SK-N-SH (cell line): ENCODE data around the gene TUBGCP3. TPM values are rescaled to one million over a fixed set of nuclear protein-coding genes. Genes with fewer than 3 reads are reported as not detected.

Experiments used
- CTCF ChIA-PET: fragments of 300-600, 350-600 bp; formaldehyde crosslinking; extraction: SDS; loops from one replicate; lab custom pipeline; 2021; lab: Yijun Ruan, JAX
- POLR2A ChIA-PET: fragments of 350-600 bp; sonication (Branson Sonifier 250); formaldehyde crosslinking; extraction: SDS; loops from one replicate; lab custom pipeline; 2020; ENCODE audit warnings: antibody characterized with exemption, inconsistent platforms; lab: Yijun Ruan, JAX
- DNase-seq: peaks from one replicate; pipeline ENCODE4 v3.0.0; 2012
- H2AFZ ChIP-seq: fragments of 200-600 bp; sonication (generic); 2 replicates; pipeline ENCODE4 v1.8.1; 2016; ENCODE audit warnings: antibody characterized with exemption, mild to moderate bottlenecking, low read depth
- H3F3A ChIP-seq: fragments of 200-600 bp; sonication (generic); replicated peaks from 2 replicates; pipeline ENCODE3; 2016; ENCODE audit warnings: antibody characterized with exemption, mild to moderate bottlenecking; ENCODE audit not compliant: insufficient read depth
- H3K27ac ChIP-seq, 2 experiments: fragments of 200-500 bp in 1 of 2; fragments of 200-600 bp in 1 of 2; sonication (Bioruptor generic) in 1 of 2; sonication (generic), shearing (Covaris generic) in 1 of 2; 2 replicates each; pipeline versions ENCODE4 v1.5.1 to v1.6.1; 2014 to 2016; ENCODE audit warnings: low read depth in 2 of 2, inconsistent platforms in 1 of 2, low read length in 1 of 2, mild to moderate bottlenecking in 1 of 2, mixed read lengths in 1 of 2
- H3K27me3 ChIP-seq: fragments of 200-600 bp; sonication (generic), shearing (Covaris generic); 2 replicates; pipeline ENCODE4 v1.6.1; 2016; ENCODE audit warnings: mixed run types; ENCODE audit not compliant: insufficient read depth
- H3K36me3 ChIP-seq, 2 experiments: fragments of 200-500 bp in 1 of 2; fragments of 200-600 bp in 1 of 2; sonication (Bioruptor generic) in 1 of 2; sonication (generic) in 1 of 2; replicated peaks in 1 of 2; 2 replicates each; pipeline versions ENCODE3 to v1.5.1; 2014 to 2016; ENCODE audit warnings: low read length in 1 of 2, mild to moderate bottlenecking in 1 of 2; ENCODE audit not compliant: insufficient read depth in 2 of 2, control insufficient read depth in 1 of 2
- H3K4me1 ChIP-seq, 2 experiments: fragments of 200-500 bp in 1 of 2; fragments of 200-600 bp in 1 of 2; sonication (Bioruptor generic) in 1 of 2; sonication (generic), shearing (Covaris generic) in 1 of 2; 2 replicates each; pipeline versions ENCODE4 v1.5.1 to v1.6.1; 2014 to 2016; ENCODE audit warnings: low read depth in 1 of 2, low read length in 1 of 2, mixed run types in 1 of 2; ENCODE audit not compliant: insufficient read depth in 2 of 2, control insufficient read depth in 1 of 2
- H3K4me2 ChIP-seq: fragments of 200-600 bp; sonication (generic), shearing (Covaris generic); 2 replicates; pipeline ENCODE4 v1.6.1; 2017; ENCODE audit warnings: mixed run types
- H3K4me3 ChIP-seq, 2 experiments: fragments of 200-500 bp in 1 of 2; fragments of 200-600 bp in 1 of 2; sonication (Bioruptor generic) in 1 of 2; sonication (generic), shearing (Covaris generic) in 1 of 2; 2 replicates each; pipeline versions ENCODE4 v1.5.1 to v1.8.1; 2014 to 2016; ENCODE audit warnings: low read depth in 2 of 2, inconsistent platforms in 1 of 2, low read length in 1 of 2, mild to moderate bottlenecking in 1 of 2, mixed read lengths in 1 of 2, moderate library complexity in 1 of 2
- H3K79me2 ChIP-seq: fragments of 200-600 bp; sonication (generic); 2 replicates; pipeline ENCODE4 v1.8.1; 2017; ENCODE audit warnings: mild to moderate bottlenecking; ENCODE audit not compliant: insufficient read depth
- H3K9ac ChIP-seq: fragments of 200-600 bp; sonication (generic); 2 replicates; pipeline ENCODE4 v1.6.1; 2017; ENCODE audit warnings: mixed run types
- H3K9me2 ChIP-seq: fragments of 200-600 bp; sonication (generic); 2 replicates; pipeline ENCODE4 v1.6.1; 2017; ENCODE audit warnings: mixed run types
- H3K9me3 ChIP-seq: fragments of 200-600 bp; sonication (generic); 2 replicates; pipeline ENCODE4 v1.6.1; 2017; ENCODE audit warnings: mixed run types, mild to moderate bottlenecking, moderate library complexity
- H4K20me1 ChIP-seq: fragments of 200-600 bp; sonication (generic); 2 replicates; pipeline ENCODE4 v1.6.1; 2017; ENCODE audit warnings: mild to moderate bottlenecking, mixed run types; ENCODE audit not compliant: insufficient read depth
- ELF1 ChIP-seq: IDR thresholded peaks from 2 replicates; pipeline ENCODE4 v1.4.0; 2012
- EP300 ChIP-seq, 2 experiments: IDR thresholded peaks; 2 replicates each; pipeline versions ENCODE4 v1.4.0 to v1.6.1; 2012; ENCODE audit warnings: borderline replicate concordance in 1 of 2, low read depth in 1 of 2, low read length in 1 of 2
- GATA2 ChIP-seq: sonication (generic); formaldehyde crosslinking; IDR thresholded peaks from 2 replicates; pipeline ENCODE4 v1.5.0; 2020; ENCODE audit warnings: mild to moderate bottlenecking, missing genetic modification reagents
- JUND ChIP-seq: IDR thresholded peaks from 2 replicates; pipeline ENCODE4 v1.4.0; 2012
- MXI1 ChIP-seq: IDR thresholded peaks from 2 replicates; pipeline ENCODE4 v1.6.1; 2012; ENCODE audit warnings: mild to moderate bottlenecking, low read depth, low read length, improper control_type of control experiment
- RAD21 ChIP-seq: IDR thresholded peaks from 2 replicates; pipeline ENCODE4 v1.6.1; 2012; ENCODE audit warnings: mild to moderate bottlenecking, low read length
- RCOR1 ChIP-seq: fragments of 150-350 bp; IDR thresholded peaks from 2 replicates; pipeline ENCODE4 v1.6.1; 2017; ENCODE audit warnings: antibody characterized with exemption, low read length
- SMC3 ChIP-seq: IDR thresholded peaks from 2 replicates; pipeline ENCODE4 v1.6.1; 2012; ENCODE audit warnings: low read depth, low read length, improper control_type of control experiment
- WGBS: methylation state at CpG from one replicate; pipeline ENCODE4 v1.1.6; 2017; ENCODE audit warnings: low lambda C conversion rate; 5-methylcytosine and 5-hydroxymethylcytosine counted together
- polyA plus RNA-seq, 3 experiments: library from polyadenylated mRNA; depleted of rRNA; stranded (reverse); fragments of >200 nt; gene quantifications; 2 replicates each; pipeline ENCODE4 v1.2.3, GENCODE V29; 2012
- TF ChIP-seq, protein P1 (sequence below): fragments of 150-350 bp; IDR thresholded peaks from 2 replicates; pipeline ENCODE4 v1.6.1; 2017; ENCODE audit warnings: antibody characterized with exemption, low read length, low read depth, borderline replicate concordance
- TF ChIP-seq, protein P2 (sequence below): fragments of 200-600 bp; sonication (generic); IDR thresholded peaks from 2 replicates; pipeline ENCODE4 v1.6.1; 2017; ENCODE audit warnings: antibody characterized with exemption, mild to moderate bottlenecking, moderate library complexity

The TUBGCP3 gene
- polyA plus RNA-seq, 1 of the 3 experiments (the other 2 are of a cell fraction): 16.8 TPM

DNA sequence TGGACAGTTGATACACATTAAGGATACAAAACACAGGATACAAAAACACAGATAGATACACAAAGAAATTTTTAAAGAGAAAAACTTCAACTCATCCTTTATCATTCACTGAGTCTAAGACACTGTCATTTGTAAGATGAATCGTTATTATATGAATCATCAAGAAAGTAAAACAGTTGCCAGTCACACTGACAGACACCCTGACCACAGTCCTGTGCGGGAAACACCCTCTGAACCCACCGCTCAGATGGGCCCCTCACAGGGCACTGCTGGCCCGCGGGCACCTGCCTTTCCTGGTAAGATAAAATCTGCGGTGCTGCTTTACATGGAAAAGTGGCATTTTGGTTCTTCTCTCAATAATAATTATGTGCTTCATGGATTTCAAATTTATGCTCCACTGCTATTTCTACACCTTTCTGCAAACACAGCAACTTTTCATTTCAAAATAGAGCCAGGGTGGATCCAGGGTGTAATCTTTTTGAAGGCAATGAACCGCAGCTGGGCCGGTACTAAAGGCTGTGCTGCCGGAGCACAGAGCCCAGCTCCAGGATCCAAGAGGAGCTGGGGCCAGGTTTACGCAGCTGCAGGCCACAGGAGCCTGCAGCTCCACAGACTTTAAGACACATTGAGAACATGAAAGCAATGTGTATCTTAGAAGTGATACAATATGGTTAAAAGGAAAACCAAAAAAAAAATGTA is 76.8 kb downstream of the TUBGCP3 start:
- no peak overlapping the region for H2AFZ ChIP-seq
- ChIA-PET CTCF (interaction anchor here (0.9 to 2.2 kb wide), 9 partner anchors 9 to 1037 kb away, joined by 3 to 9 read pairs (median 5); no protein-coding TSS in a partner anchor), POLR2A (no interaction called here)
- H3K4me1 ChIP-seq: peaks cover 0 to 3% of the 10 kb centered on the region in 2 experiments; a peak in 2 of 4 replicates
- TF ChIP-seq RCOR1: no peak
- no peak for TF ChIP-seq MXI1
- no peak for TF ChIP-seq EP300 (IDR thresholded peaks at IDR 0.05; ENCODE audit: borderline replicate concordance in 1 of 2, low read depth in 1 of 2, low read length in 1 of 2)
- no peak for TF ChIP-seq JUND
- TF ChIP-seq, protein P1, sequence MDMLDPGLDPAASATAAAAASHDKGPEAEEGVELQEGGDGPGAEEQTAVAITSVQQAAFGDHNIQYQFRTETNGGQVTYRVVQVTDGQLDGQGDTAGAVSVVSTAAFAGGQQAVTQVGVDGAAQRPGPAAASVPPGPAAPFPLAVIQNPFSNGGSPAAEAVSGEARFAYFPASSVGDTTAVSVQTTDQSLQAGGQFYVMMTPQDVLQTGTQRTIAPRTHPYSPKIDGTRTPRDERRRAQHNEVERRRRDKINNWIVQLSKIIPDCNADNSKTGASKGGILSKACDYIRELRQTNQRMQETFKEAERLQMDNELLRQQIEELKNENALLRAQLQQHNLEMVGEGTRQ: no peak
- TF ChIP-seq ELF1: no peak
- 0 out of 2 replicates have a peak, but pooled peaks cover 5% of the 10 kb centered on the region for H4K20me1 ChIP-seq
- H3K9me3 ChIP-seq: no peaks in the 10 kb centered on the region
- no peak for DNase-seq
- H3K27me3 ChIP-seq: no peaks in the 10 kb centered on the region
- 83% methylated on average over 10 of the region's 10 CpGs for WGBS
- no peak overlapping the region for H3K9ac ChIP-seq
- no peaks in the 10 kb centered on the region for H3K79me2 ChIP-seq
- no peak overlapping the region for H3K4me3 ChIP-seq
- H3F3A ChIP-seq: no peaks in the 10 kb centered on the region
- no peak overlapping the region; a peak in 1 of 4 replicates for H3K27ac ChIP-seq
- no peaks in the 10 kb centered on the region for H3K9me2 ChIP-seq
- H3K4me2 ChIP-seq: no peak overlapping the region
- peaks cover 8 to 46% of the 10 kb centered on the region in 2 experiments for H3K36me3 ChIP-seq

DNA sequence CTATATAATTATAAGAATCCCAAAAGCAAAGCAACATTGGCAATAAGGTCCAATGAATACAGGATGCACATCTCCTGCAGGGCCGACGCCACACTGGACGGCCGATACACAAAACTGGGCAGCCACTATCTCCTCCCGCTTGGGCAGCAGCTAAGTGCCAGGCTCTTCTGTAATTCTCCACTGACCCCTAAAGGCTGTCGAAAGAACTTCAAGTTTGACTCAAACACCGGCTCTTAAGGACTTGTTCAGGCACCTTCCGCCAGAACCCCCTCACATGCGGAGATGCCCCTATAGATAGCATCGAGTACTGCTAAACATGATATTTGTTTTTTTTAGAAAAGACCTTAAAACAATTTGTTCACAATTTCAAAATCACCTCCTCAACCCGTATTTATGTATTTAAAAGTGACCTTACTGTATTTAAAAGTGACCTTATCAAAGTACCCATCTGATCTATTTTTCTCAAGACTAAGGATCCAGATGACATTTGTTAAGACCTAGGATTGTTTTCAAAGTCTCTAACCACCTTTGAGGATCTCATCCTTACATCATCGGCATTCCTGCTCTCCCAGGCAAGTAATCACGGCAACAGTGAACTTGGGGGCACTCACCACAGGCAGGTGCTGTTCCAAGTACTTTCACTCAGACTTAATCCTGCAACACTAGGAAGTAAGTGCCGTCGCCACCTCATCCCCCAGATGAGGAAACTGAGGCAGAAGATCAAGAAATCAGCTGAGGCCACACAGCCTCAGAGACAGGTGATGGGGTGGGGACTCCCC is 77.8 kb downstream of the TUBGCP3 start:
- H3K27ac ChIP-seq: peak overlapping the region in 1 of 2 experiments; percentile 22; a peak in 1 of 4 replicates
- peaks cover 7 to 44% of the 10 kb centered on the region in 2 experiments for H3K36me3 ChIP-seq
- H3K27me3 ChIP-seq: no peaks in the 10 kb centered on the region
- no peaks in the 10 kb centered on the region for H3F3A ChIP-seq
- H2AFZ ChIP-seq: no peak overlapping the region
- no peak overlapping the region for H3K9ac ChIP-seq
- WGBS: 83% methylated on average over 15 of the region's 15 CpGs
- ChIA-PET POLR2A (interaction anchor here (1.2 kb wide), 1 partner anchor 78 kb away, joined by 4 read pairs; the partner anchor contains the start of gene TUBGCP3), CTCF (interaction anchor here (0.6 to 2.2 kb wide), 13 partner anchors 10 to 1036 kb away, joined by 3 to 9 read pairs (median 4); no protein-coding TSS in a partner anchor)
- H3K9me2 ChIP-seq: no peaks in the 10 kb centered on the region
- DNase-seq: peak; percentile 82
- TF ChIP-seq GATA2 (CRISPR knock-in tag): no peak; the same call in 1 of the 2 replicates
- TF ChIP-seq, protein P2, sequence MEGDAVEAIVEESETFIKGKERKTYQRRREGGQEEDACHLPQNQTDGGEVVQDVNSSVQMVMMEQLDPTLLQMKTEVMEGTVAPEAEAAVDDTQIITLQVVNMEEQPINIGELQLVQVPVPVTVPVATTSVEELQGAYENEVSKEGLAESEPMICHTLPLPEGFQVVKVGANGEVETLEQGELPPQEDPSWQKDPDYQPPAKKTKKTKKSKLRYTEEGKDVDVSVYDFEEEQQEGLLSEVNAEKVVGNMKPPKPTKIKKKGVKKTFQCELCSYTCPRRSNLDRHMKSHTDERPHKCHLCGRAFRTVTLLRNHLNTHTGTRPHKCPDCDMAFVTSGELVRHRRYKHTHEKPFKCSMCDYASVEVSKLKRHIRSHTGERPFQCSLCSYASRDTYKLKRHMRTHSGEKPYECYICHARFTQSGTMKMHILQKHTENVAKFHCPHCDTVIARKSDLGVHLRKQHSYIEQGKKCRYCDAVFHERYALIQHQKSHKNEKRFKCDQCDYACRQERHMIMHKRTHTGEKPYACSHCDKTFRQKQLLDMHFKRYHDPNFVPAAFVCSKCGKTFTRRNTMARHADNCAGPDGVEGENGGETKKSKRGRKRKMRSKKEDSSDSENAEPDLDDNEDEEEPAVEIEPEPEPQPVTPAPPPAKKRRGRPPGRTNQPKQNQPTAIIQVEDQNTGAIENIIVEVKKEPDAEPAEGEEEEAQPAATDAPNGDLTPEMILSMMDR: peak; percentile 58
- TF ChIP-seq SMC3: peak; percentile 33; the same call in 1 of the 2 replicates
- TF ChIP-seq RAD21: peak; percentile 74
- H3K9me3 ChIP-seq: no peaks in the 10 kb centered on the region
- H3K4me2 ChIP-seq: no peak overlapping the region
- H4K20me1 ChIP-seq: 0 out of 2 replicates have a peak, but pooled peaks cover 5% of the 10 kb centered on the region
- peaks cover 0 to 3% of the 10 kb centered on the region in 2 experiments; a peak in 2 of 4 replicates for H3K4me1 ChIP-seq
- H3K4me3 ChIP-seq: no peak overlapping the region
- no peaks in the 10 kb centered on the region for H3K79me2 ChIP-seq
